Measurements from ENCODE around the gene EMILIN1.

Gene EMILIN1

GRCh38 chr2:27091746-27092695 is 13.6 kb downstream of the EMILIN1 start:
- no peak for TF ChIP-seq CTCF (IDR thresholded peaks at IDR 0.05; ENCODE audit: low read length, missing control alignments)
- no peak overlapping the region for H3K4me3 ChIP-seq (replicated peaks; ENCODE audit: low read depth, low read length)
- no peak for DNase-seq (ENCODE audit: low read depth)

DNA sequence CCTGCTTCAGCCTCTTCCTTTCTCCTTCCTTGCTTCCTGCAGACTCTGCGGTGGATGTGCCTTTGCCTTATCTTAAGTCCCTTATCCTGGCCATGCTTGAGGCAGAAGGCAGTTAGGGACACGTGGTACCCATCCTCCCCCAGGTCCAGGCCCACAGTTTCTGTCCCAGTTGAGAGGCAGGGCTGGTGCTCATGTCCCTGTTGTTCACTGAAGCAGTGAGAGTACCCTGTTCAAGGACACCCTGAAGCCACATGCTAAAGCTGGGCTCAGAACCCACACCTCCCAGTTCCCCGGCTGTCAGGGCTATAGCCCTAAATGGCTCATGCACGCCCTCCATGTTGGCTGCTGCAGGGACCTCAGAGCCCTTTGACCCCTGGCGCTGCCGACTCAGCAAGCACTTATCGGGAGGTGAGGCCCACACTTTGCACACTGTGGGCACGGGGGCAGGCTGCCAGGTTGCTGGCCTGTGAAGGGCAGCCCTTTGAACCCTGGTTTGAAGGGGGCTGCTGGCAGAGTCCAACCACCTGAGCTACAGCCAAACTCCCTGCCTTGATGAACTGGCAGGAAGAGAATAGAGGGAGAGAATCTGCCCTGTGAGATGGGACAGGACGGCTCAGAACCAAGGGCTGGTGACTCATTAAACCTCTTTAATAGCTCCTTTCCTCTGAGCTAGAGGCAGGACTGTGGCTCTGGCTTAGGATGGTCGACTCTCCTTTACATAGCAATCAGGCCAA is 14.4 kb downstream of the EMILIN1 start:
- no peak for TF ChIP-seq CTCF (IDR thresholded peaks at IDR 0.05; ENCODE audit: low read length, missing control alignments)
- DNase-seq (ENCODE audit: low read depth), result no peak
- no peak overlapping the region for H3K4me3 ChIP-seq (replicated peaks; ENCODE audit: low read depth, low read length)

DNA sequence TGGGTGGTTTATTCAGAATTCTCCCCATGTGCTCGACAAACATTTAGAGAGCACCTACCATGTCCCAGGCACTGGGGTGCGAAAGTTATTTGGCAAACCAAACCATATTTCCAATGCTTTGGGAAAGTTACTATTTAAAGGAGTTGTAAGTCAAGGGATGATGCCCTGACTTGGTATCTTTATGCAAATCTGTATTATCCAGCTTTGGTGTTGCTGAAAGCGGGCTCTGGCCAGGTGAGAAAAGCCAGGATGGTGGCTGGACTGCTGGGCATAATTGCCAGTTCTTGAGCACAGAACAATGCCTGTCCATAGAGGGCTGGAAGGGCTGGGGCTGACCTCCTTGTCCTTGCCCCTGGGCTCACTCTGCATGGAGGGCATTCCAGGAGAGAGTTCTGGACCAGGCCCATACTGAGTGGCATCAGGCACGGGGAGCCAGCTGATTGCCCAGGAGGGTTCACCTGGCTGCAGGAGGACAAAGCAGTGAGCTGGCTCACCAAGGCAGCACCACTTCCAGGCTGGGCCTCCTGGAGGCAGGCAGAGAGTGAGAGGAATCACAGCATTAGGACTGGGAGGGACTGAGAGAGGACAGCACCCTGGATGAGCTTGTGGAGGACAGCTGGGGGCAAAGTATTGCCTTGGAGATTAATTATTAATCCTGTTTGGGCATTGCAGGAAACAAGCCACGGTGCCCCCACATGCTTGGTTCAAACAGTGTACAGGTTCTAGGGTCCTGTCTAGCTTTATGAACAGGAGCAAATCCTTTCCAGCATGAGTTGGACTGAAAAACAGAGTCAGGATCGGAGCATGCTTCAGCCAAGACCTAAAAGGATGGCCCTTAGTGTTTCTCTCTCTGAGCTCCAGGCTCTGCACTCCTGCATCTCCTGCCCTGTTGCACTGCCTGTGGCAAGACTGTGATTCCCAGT is 15.3 kb downstream of the EMILIN1 start:
- no peak for TF ChIP-seq CTCF (IDR thresholded peaks at IDR 0.05; ENCODE audit: low read length, missing control alignments)
- H3K4me3 ChIP-seq (replicated peaks; ENCODE audit: low read depth, low read length), result no peak overlapping the region
- no peak for DNase-seq (ENCODE audit: low read depth)

GRCh38 chr2:27094353-27094984 is 16.1 kb downstream of the EMILIN1 start:
- H3K4me3 ChIP-seq (replicated peaks; ENCODE audit: low read depth, low read length), result no peak overlapping the region
- no peak for TF ChIP-seq CTCF (IDR thresholded peaks at IDR 0.05; ENCODE audit: low read length, missing control alignments)
- no peak for DNase-seq (ENCODE audit: low read depth)

DNA sequence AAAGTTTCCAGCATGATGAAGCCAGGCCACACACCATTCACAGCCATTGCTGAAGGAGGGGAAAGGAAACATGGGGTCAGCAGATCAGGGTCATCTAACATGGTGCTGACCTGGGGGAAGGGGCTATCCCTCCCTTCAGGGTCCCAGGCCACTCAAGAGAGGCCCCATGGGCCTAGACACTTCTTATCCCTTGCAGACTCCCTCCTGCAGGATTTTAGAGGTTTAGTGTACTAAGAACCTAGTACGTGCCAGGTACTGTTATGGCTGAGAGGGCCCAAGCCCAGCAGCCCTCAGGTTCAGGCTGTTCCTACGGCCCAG is 17.0 kb downstream of the EMILIN1 start:
- DNase-seq (ENCODE audit: low read depth), result no peak
- no peak overlapping the region for H3K4me3 ChIP-seq (replicated peaks; ENCODE audit: low read depth, low read length)
- no peak for TF ChIP-seq CTCF (IDR thresholded peaks at IDR 0.05; ENCODE audit: low read length, missing control alignments)
